ENCODE data around the gene ATP6V0C.
"Not testable (repeated sequence)": the region's sequence is repeated elsewhere in the genome, so short reads cannot be mapped to it uniquely, and the experiment has no call there.

GRCh38 chr16:2567506-2567905 lies 53.8 kb downstream of the ATP6V0C start:
- TF ChIP-seq CTCF, EP300, POLR2A (IDR thresholded peaks at IDR 0.05): not testable (repeated sequence)

Data from ovary (tissue), 3 donors.